SU-DHL-6 (cell line): ENCODE results near the gene TTC39B.

ENCODE experiments used
- CTCF ChIP-seq: fragments of 200-600 bp; sonication (generic); IDR thresholded peaks from one replicate; pipeline ENCODE4 v1.5.1; 2017; ENCODE audit warnings: antibody characterized with exemption, mild to moderate bottlenecking, low read length, moderate library complexity; ENCODE audit not compliant: insufficient read depth, poor library complexity, severe bottlenecking
- EZH2phosphoT487 ChIP-seq: fragments of 200-600 bp; sonication (generic), shearing (Covaris generic); conservative IDR thresholded peaks from 2 replicates; pipeline ENCODE4 v1.6.1; 2018; ENCODE audit warnings: mild to moderate bottlenecking, antibody characterized with exemption, low read length, moderate library complexity, mixed read lengths

- TF ChIP-seq CTCF: no peak
- no peak for TF ChIP-seq EZH2phosphoT487
These were observed 6.8 kb downstream of the TTC39B start for GRCh38 chr9:15300218-15300617.
